Upper lobe of left lung (tissue), 4 donors: Measurements from ENCODE around the gene E2F1.

ENCODE experiments used
- CTCF ChIP-seq, 6 experiments: fragments of 450-650 bp in 4 of 6; fragments of 200-600 bp in 2 of 6; sonication (generic) in 2 of 6; IDR thresholded peaks; one replicate each; pipeline ENCODE4 v1.5.1; 2016 to 2019; ENCODE audit warnings: antibody characterized with exemption in 6 of 6
- POLR2A ChIP-seq, 4 donors: fragments of 450-650 bp; IDR thresholded peaks; one replicate each; pipeline ENCODE4 v1.5.1; 2016 to 2017; ENCODE audit warnings: antibody characterized with exemption in 4 of 4, mild to moderate bottlenecking in 2 of 4

- TF ChIP-seq CTCF (IDR thresholded peaks at IDR 0.05) (no peak), POLR2A (IDR thresholded peaks at IDR 0.05) (no peak)
Observed at GRCh38 chr20:33662172-33662571, 24.0 kb downstream of the E2F1 start, which contains the start of gene C20orf144.
